GM21515 (cell line): ENCODE measurements around the gene RAPGEF3.
A peak's percentile ranks its signal among the peaks of the same experiment; 100 is the strongest.

Experiments used
- ATAC-seq: cut with Tn5 transposase; IDR thresholded peaks from one replicate; pipeline ENCODE4 v1.9.1; 2021; ENCODE audit not compliant: unreplicated experiment

RAPGEF3 gene

DNA sequence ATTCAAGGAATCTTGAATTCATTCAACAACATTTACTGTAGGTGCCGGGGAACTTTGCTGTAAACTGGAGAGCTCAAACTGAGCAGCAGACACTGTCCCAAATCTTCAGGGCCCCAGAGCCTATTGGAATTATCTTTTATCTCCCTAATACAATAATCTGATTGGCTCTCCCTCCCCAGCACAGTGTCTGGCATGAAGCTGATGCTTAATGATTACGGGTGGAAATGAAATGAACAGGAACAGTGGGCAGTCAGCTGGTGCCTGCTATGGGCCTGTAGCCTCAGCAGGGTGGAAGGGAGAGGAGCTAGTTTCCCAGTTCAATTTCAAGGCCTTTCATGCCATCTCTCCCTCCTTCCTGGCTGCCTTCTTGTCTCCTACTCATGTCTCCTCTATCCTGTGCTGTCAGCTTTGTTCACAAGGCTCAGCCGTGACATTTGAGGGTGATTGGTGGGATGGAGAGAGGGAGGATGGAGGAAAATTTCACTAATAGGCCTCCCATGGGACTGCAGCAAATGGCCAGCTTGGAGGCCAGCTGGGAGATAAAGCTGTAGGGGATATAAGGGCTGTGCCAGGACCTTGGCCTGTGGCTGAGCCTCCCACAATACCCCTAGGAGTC lies 4.3 kb upstream of the RAPGEF3 start:
- no peak for ATAC-seq

DNA sequence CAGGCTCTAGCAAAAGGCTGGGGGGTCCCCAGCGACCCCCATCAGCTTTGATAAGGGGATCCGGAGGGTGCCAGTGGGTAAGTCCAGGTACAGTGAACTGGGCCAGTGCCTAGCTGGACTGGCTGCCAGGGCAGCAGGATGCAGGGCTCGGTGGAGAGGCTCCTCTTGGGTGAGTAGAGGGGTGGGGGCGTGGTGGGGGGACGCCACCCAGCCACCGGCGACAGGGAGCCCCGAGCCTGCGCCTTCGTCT lies 171 bp downstream of the RAPGEF3 start:
- no peak for ATAC-seq

- ATAC-seq: no peak
Measured at GRCh38 chr12:47757840-47758583, 668 bp downstream of the RAPGEF3 start.

- ATAC-seq: no peak
Measured at GRCh38 chr12:47757364-47757839, 1.3 kb downstream of the RAPGEF3 start.

DNA sequence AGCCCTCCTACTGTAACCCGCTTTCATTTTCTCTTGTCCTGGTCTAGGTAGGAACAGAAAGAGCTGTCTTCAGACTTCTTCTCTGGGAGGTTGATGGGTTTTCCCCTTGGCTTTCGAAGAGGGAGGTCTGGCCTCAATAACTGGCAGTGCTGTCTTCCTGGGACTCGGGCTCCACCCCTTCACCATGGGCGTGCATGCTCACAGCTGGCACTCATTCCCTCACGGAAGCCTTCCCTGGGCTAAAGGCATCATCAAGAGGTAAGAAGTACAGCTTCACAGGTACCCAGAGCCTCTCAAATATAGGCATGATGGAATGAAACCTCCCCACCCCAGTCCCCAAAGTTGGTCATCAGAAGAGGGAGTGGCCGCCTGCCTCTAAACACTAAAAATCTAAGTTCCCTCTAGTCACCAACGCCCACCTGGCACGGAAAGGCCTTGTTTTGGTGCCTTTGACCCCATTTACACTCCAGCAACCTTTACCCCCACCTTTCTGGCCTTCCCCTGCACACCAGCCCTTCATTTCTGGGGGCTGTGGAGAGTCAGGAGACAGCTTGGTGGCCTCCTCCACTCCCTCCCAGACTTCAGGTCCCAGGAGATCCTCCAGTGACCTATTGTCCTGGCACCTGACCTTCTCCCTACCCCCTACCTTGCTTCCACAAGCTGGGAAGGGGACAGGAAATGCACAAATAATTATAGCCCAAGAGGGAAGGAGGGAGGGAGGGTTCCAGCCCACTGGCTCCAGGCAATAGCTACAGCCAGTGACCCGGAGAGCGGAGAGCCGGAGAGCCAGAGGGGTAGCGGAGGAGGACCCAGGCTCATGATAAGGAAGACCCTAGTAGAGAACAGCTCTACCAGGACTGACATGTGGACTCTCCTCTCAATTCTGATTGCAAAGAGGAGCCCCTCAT lies 2.8 kb downstream of the RAPGEF3 start:
- ATAC-seq: peak; percentile 68

DNA sequence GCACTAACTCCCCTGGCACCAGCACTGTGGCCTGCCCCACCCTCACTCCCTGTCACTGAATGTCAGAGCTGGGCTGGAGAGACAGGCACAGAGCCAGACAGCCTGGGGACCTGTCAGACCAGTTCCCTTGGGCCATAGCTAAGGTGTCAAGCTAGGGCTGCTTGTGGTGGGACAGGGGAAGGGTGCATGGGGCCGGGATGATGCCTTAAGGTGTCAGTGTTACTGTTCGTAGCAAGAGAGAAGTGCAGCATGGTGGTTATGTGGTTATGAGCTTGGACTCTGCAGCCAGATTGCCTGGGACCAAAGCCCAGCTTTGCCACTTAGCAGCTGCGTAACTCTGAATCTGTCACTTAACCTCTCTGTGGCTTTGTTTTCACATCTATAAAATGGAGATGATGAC lies 3.8 kb downstream of the RAPGEF3 start:
- no peak for ATAC-seq

GRCh38 chr12:47754126-47754525 lies 4.6 kb downstream of the RAPGEF3 start:
- ATAC-seq: no peak

DNA sequence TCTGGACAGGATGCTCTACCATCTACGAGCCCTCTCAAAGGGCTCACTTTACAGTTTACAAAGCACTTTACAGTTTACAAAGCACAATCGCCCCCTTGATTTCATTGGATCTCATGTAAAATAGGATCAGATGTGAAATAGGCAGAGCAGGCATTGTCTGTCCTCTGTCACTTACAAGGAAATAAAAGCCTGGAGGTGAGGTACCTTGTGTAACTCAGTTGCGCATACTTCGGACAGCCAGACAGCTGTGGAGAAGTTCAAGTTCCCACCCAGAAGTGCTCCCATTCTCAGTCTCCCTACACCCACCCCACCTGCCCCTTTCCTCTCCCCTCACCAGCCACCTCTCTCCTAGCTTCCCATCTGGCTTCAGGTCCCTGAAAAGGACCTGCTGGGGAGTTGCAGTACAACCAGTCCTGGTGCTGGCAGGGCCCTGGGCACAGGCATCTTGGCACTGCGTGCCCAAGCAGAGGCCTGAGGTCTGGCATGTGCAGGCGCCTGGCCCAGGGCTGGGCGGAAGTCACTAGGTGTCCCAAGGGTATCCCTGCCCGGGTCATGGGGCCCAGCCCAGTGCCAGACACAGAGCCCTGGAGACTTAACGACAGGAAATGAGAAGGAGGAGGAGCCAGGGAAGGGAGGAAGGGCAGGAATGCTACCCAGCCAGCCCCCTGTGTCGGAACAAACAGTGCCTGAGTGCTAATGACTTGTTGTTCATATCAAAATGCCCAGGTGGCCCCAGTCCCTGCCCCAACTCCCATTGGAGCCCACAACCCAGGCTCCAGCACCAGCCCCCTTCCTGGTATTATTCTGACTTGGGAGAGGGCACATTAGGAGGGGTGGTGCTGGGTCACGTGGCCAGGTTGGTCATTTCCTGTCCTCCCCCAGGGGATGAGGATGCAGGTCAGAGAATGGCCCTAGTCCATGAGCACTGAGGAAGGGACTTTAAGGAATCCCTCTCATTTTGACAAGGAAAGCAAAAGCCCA lies 5.4 kb downstream of the RAPGEF3 start:
- no peak for ATAC-seq

DNA sequence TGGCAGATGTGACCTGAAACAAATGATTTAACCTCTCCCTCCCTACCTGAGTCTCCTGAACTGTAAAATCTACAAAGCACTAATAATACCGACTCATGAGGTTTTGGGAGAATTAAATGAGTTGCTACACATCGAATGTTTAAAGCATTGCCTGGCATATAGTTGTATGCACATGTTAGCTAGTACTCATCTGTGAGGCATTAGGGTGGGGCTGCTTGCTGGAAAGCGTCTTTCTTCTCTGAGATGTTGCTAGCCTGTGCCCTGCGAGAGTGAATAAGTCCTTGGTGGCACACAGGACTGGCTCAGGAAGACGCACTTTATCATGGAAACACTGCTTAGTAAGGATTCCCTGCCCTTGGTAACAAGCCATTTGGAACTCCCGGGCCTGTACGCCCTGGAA lies 6.1 kb downstream of the RAPGEF3 start:
- no peak for ATAC-seq

- no peak for ATAC-seq
Measured at GRCh38 chr12:47752121-47752520, 6.6 kb downstream of the RAPGEF3 start.

DNA sequence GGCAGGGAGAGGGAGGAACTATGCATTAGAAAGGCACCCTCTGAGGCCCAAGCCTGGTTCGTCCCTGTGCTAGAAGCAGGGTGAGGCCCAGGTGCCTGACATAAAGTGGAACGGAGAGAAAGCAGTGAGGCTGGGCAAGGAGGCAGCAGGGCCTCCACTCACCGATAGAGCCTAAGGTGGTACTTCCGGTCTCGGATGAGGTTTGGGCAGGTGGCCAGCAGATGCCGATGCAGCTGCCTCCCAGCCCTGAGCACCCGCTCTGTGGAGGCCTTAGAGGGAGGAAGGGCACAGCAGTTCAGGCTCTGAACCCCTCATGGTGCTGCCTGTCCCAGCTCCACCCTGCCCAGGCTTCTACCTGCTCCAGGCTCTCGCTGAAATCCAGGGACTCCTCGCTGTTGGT lies 7.1 kb downstream of the RAPGEF3 start:
- ATAC-seq: no peak

- ATAC-seq: no peak
Measured at GRCh38 chr12:47750916-47751470, 7.7 kb downstream of the RAPGEF3 start.

- ATAC-seq: no peak
Measured at GRCh38 chr12:47750229-47750798, 8.4 kb downstream of the RAPGEF3 start.

DNA sequence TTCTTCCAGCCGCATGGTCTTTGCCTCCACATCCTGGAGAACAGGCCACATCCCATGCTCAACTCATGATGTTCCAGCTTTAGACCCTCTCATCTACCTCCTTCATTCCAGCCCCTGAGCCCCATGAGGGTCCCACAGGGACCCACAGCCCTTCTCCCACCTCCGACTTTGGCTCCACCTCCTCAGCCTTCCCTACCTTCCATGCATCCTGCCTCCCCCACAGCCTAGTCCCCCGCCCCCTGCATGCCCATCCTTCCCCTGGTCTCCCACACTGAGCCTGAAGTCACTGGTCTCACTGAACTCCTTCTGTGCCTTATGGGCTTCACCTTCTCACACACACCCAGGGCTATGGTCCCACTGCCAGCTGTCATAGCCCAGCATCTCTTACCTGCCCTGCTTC lies 9.8 kb downstream of the RAPGEF3 start:
- ATAC-seq: no peak

DNA sequence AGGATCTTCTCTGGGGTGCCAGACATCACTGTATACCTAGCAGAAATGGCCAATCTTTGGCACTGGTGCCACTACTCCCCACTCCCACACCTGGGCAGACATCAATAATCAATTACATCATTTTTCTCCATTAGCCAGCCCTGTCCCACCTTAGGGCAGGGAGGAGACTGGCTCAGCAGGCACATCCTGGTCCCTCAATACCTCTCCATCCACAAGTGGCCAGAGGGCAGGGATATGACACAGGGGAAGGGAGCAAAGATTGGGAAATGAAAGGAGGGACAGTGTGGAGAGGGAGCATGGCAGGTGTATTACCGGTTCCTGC lies 10.2 kb downstream of the RAPGEF3 start:
- no peak for ATAC-seq

- no peak for ATAC-seq
Measured at GRCh38 chr12:47747596-47748506, 10.8 kb downstream of the RAPGEF3 start.

DNA sequence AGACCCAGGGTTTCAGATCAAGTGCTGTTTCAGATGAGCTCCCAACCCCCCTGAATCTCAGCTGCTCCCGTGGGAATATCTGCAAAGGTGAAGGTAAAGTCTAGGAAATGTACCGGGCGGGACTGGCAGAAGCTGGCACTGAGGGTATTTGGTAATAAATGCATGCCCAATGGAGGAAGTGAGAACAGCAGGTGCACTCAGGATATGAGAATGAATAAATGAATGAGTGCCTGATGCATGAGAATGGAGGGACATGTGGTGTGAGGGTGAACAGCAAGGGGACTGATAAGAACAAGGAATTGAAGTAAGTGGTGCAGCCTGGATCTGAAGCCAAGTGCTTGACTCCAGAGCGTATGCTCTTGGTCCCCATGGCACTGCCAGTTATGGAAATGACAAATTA lies 11.6 kb downstream of the RAPGEF3 start:
- ATAC-seq: no peak

DNA sequence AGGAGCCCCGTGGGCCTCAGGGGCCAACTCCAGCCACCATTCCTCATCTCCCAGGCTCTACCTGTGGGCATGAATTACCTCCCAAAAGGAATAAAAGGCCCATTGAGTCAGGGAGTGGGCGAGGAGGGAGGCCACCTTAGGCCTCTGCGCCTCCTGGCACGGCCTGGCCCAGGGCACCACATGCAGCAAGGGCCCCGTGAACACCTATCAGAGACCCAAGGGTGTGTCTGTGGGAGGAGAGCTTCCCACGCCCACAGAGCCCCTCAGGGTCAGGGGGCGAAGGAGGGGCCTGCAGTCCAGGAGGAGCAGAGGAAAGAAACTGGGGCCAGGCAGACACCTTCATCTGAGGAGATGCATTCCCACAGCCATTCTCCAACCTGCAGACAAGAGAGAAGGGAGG lies 12.2 kb downstream of the RAPGEF3 start:
- ATAC-seq: no peak

- ATAC-seq: no peak
Measured at GRCh38 chr12:47746073-47746472, 12.6 kb downstream of the RAPGEF3 start.
